Panc1 (cell line): Measurements from ENCODE around the gene SRPRA. TPM values are rescaled to one million over a fixed set of nuclear protein-coding genes. Genes with fewer than 3 reads are reported as not detected.

Experiments
- ATAC-seq: fragments of 200-7000 bp; cut with Tn5 transposase; 2 replicates; pipeline ENCODE4 v1.9.1; 2020; ENCODE audit warnings: mild to moderate bottlenecking, moderate library complexity
- BruUV-seq: library from RNA; stranded (reverse); fragments of 400-500 nt; replicated peaks from 2 replicates; lab custom pipeline; 2021; lab: Mats Ljungman, UMichigan
- CTCF ChIA-PET: fragments of 300-600 bp; sonication (Branson Sonifier 250); formaldehyde crosslinking; loops from one replicate; lab custom pipeline; 2022; ENCODE audit warnings: antibody characterized with exemption; lab: Charles Lee
- POLR2A ChIA-PET: fragments of 300-600 bp; sonication (Branson Sonifier 250); formaldehyde crosslinking; loops from one replicate; lab custom pipeline; 2022; ENCODE audit warnings: antibody characterized with exemption; lab: Charles Lee
- DNase-seq: peaks from one replicate; pipeline ENCODE4 v3.0.0-alpha.2; 2010; ENCODE audit warnings: low read depth, low spot score
- H3K27ac ChIP-seq: 2 replicates; pipeline ENCODE4 v1.5.1; 2011; ENCODE audit warnings: mild to moderate bottlenecking, low read length, inconsistent platforms
- H3K27me3 ChIP-seq: fragments of 200-500 bp; sonication (Bioruptor generic); 2 replicates; pipeline ENCODE4 v1.6.0; 2014; ENCODE audit warnings: low read length, inconsistent platforms; ENCODE audit not compliant: control insufficient read depth, insufficient read depth
- H3K36me3 ChIP-seq: fragments of 200-500 bp; sonication (Bioruptor generic); 2 replicates; pipeline ENCODE4 v1.5.1; 2014; ENCODE audit warnings: inconsistent platforms, mild to moderate bottlenecking, low read length, moderate library complexity; ENCODE audit not compliant: control insufficient read depth, insufficient read depth
- H3K4me1 ChIP-seq: 2 replicates; pipeline ENCODE4 v1.5.1; 2011; ENCODE audit warnings: inconsistent platforms, mild to moderate bottlenecking, low read length, moderate library complexity; ENCODE audit not compliant: control insufficient read depth, insufficient read depth
- H3K4me3 ChIP-seq, 2 experiments: 2 replicates each; pipeline ENCODE4 v1.5.1; 2011 to 2012; ENCODE audit warnings: low read depth in 2 of 2, low read length in 2 of 2, mild to moderate bottlenecking in 2 of 2, inconsistent platforms in 1 of 2, moderate library complexity in 1 of 2
- H3K9me3 ChIP-seq: fragments of 200-500 bp; sonication (Bioruptor generic); 2 replicates; pipeline ENCODE4 v1.5.1; 2014; ENCODE audit warnings: low read depth, mild to moderate bottlenecking, inconsistent platforms, low read length, moderate library complexity; ENCODE audit not compliant: control insufficient read depth, insufficient read depth
- POLR2AphosphoS5 ChIP-seq: IDR thresholded peaks from 2 replicates; pipeline ENCODE4 v1.6.1; 2012; ENCODE audit warnings: mild to moderate bottlenecking, low read depth, low read length, moderate library complexity
- SIN3A ChIP-seq: IDR thresholded peaks from 2 replicates; pipeline ENCODE4 v1.6.1; 2012; ENCODE audit warnings: low read depth, mild to moderate bottlenecking, low read length, moderate library complexity, borderline replicate concordance; ENCODE audit not compliant: insufficient read depth
- TCF7L2 ChIP-seq: IDR thresholded peaks from 2 replicates; pipeline ENCODE4 v1.6.1; 2011; ENCODE audit warnings: mild to moderate bottlenecking, low read depth, low read length, inconsistent platforms
- in situ Hi-C: cut with HindIII; loops from 2 replicates; pipeline ENCODE4 v1.10.0; 2016; ENCODE audit warnings: low sequenced_read_pairs, low pct_unique_long_range_greater_than_20kb
- intact Hi-C: fragments of 100-400 bp; cut with micrococcal nuclease; formaldehyde crosslinking; loops from one replicate; pipeline ENCODE4 v1.10.0; 2022; ENCODE audit not compliant: unreplicated experiment
- total RNA-seq: library from RNA; stranded (reverse); gene quantifications from one replicate; pipeline ENCODE4 v1.2.1, GENCODE V29; 2021; ENCODE audit not compliant: unreplicated experiment
- TF ChIP-seq, protein P1 (sequence below), 2 experiments: IDR thresholded peaks; 2 replicates each; pipeline ENCODE4 v1.6.1; 2011 to 2012; ENCODE audit warnings: low read depth in 2 of 2, control low read depth in 1 of 2, low read length in 1 of 2, mild to moderate bottlenecking in 1 of 2, moderate library complexity in 1 of 2; ENCODE audit not compliant: insufficient read depth in 1 of 2
- TF ChIP-seq, protein P2 (sequence below): fragments of 450-650 bp; IDR thresholded peaks from 2 replicates; pipeline ENCODE4 v1.5.1; 2017; ENCODE audit warnings: mild to moderate bottlenecking

The SRPRA gene
- total RNA-seq, 1 experiment from 2014 or later, result 149 TPM

GRCh38 chr11:126214441-126214840, 54.3 kb downstream of the SRPRA start:
- BruUV-seq, result no TSS peak
- no peaks in the 10 kb centered on the region for H3K9me3 ChIP-seq
- ChIA-PET CTCF (no interaction called here), POLR2A (no interaction called here)
- intact Hi-C loops, result no loop called here
- H3K4me3 ChIP-seq, result no peak overlapping the region
- TF ChIP-seq, protein P1, sequence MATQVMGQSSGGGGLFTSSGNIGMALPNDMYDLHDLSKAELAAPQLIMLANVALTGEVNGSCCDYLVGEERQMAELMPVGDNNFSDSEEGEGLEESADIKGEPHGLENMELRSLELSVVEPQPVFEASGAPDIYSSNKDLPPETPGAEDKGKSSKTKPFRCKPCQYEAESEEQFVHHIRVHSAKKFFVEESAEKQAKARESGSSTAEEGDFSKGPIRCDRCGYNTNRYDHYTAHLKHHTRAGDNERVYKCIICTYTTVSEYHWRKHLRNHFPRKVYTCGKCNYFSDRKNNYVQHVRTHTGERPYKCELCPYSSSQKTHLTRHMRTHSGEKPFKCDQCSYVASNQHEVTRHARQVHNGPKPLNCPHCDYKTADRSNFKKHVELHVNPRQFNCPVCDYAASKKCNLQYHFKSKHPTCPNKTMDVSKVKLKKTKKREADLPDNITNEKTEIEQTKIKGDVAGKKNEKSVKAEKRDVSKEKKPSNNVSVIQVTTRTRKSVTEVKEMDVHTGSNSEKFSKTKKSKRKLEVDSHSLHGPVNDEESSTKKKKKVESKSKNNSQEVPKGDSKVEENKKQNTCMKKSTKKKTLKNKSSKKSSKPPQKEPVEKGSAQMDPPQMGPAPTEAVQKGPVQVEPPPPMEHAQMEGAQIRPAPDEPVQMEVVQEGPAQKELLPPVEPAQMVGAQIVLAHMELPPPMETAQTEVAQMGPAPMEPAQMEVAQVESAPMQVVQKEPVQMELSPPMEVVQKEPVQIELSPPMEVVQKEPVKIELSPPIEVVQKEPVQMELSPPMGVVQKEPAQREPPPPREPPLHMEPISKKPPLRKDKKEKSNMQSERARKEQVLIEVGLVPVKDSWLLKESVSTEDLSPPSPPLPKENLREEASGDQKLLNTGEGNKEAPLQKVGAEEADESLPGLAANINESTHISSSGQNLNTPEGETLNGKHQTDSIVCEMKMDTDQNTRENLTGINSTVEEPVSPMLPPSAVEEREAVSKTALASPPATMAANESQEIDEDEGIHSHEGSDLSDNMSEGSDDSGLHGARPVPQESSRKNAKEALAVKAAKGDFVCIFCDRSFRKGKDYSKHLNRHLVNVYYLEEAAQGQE (IDR thresholded peaks at IDR 0.05; ENCODE audit: insufficient read depth in 1 of 2, low read depth in 2 of 2, low read length in 1 of 2), result no peak
- TF ChIP-seq SIN3A (no peak), POLR2AphosphoS5 (no peak), TCF7L2 (no peak)
- TF ChIP-seq, protein P2, sequence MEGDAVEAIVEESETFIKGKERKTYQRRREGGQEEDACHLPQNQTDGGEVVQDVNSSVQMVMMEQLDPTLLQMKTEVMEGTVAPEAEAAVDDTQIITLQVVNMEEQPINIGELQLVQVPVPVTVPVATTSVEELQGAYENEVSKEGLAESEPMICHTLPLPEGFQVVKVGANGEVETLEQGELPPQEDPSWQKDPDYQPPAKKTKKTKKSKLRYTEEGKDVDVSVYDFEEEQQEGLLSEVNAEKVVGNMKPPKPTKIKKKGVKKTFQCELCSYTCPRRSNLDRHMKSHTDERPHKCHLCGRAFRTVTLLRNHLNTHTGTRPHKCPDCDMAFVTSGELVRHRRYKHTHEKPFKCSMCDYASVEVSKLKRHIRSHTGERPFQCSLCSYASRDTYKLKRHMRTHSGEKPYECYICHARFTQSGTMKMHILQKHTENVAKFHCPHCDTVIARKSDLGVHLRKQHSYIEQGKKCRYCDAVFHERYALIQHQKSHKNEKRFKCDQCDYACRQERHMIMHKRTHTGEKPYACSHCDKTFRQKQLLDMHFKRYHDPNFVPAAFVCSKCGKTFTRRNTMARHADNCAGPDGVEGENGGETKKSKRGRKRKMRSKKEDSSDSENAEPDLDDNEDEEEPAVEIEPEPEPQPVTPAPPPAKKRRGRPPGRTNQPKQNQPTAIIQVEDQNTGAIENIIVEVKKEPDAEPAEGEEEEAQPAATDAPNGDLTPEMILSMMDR, result no peak
- peaks cover 30% of the 10 kb centered on the region for H3K4me1 ChIP-seq
- in situ Hi-C loops, result loop anchor here (25.0 kb wide), 1 partner anchor 277 kb away; the partner anchor contains the start of gene VSIG10L2
- H3K36me3 ChIP-seq, result peaks cover 4% of the 10 kb centered on the region
- DNase-seq (no peak), ATAC-seq (no peak)
- H3K27ac ChIP-seq, result no peak overlapping the region
- no peaks in the 10 kb centered on the region for H3K27me3 ChIP-seq

Other genes starting within 250 kb of the SRPRA start
- 17.1 TPM for gene CDON, start 206.0 kb downstream of the SRPRA start, total RNA-seq
- 52.3 TPM for gene RPUSD4, start 57.2 kb downstream of the SRPRA start, total RNA-seq
- gene FAM118B, start 57.1 kb downstream of the SRPRA start, total RNA-seq, result 41.6 TPM
- gene FOXRED1, start 259 bp upstream of the SRPRA start, total RNA-seq, result 44.8 TPM
- gene TIRAP, start 14.2 kb upstream of the SRPRA start, total RNA-seq, result 19.3 TPM
- 34.8 TPM for gene DCPS, start 35.2 kb upstream of the SRPRA start, total RNA-seq
- gene ST3GAL4, start 86.8 kb upstream of the SRPRA start, total RNA-seq, result 56.6 TPM